ENCODE measurements around the gene IPPK. TPM values are rescaled to one million over a fixed set of nuclear protein-coding genes. Genes with fewer than 3 reads are reported as not detected.

The IPPK gene
- total and polyA plus RNA-seq, 12 donors: 5.2 to 17.8 (median 8.3) TPM

GRCh38 chr9:92645041-92645440 is 24.9 kb downstream of the IPPK start:
- Histone ChIP-seq H3K9me3 (peaks cover 0 to 20% (median 0%) of the 10 kb centered on the region in 11 donors), H3K4me3 (no peak overlapping the region), H3K27me3 (no peaks in the 10 kb centered on the region), H3K4me1 (no peaks in the 10 kb centered on the region), H3K27ac (no peak overlapping the region), H3K36me3 (peaks cover 0 to 99% (median 68%) of the 10 kb centered on the region in 9 donors)
- no peak for DNase-seq
- no peak for TF ChIP-seq CTCF (IDR thresholded peaks at IDR 0.05)
- 95 to 97% methylated on average over 4 of the region's 4 CpGs for WGBS, 2 donors
- intact Hi-C loops (cut with DNase I): no loop called here
- no peak for ATAC-seq

- WGBS, 2 donors: 89 to 92% methylated on average over 7 of the region's 7 CpGs
- Histone ChIP-seq H3K9me3 (peaks cover 0 to 20% (median 0%) of the 10 kb centered on the region in 11 donors), H3K4me3 (no peak overlapping the region), H3K36me3 (peaks cover 0 to 100% (median 71%) of the 10 kb centered on the region in 9 donors), H3K27ac (no peak overlapping the region), H3K27me3 (no peaks in the 10 kb centered on the region), H3K4me1 (no peaks in the 10 kb centered on the region)
- intact Hi-C loops (cut with DNase I): no loop called here
- no peak for ATAC-seq
- DNase-seq: no peak
- no peak for TF ChIP-seq CTCF (IDR thresholded peaks at IDR 0.05)
Observed at GRCh38 chr9:92644278-92644677, 25.7 kb downstream of the IPPK start.

GRCh38 chr9:92642564-92642963 is 27.4 kb downstream of the IPPK start:
- H3K27me3 ChIP-seq: no peaks in the 10 kb centered on the region
- 96% methylated on average over 7 of the region's 7 CpGs for whole genome bisulfite sequencing, 2 donors
- H3K9me3 ChIP-seq: peaks cover 0 to 20% (median 0%) of the 10 kb centered on the region in 11 donors
- no peak overlapping the region for H3K27ac ChIP-seq
- H3K36me3 ChIP-seq: peaks cover 0 to 100% (median 69%) of the 10 kb centered on the region in 9 donors
- TF ChIP-seq CTCF (IDR thresholded peaks at IDR 0.05): no peak
- H3K4me1 ChIP-seq: no peaks in the 10 kb centered on the region
- no peak overlapping the region for H3K4me3 ChIP-seq
- ATAC-seq (no peak), DNase-seq (no peak)
- intact Hi-C loops (cut with DNase I): no loop called here

- no peak for DNase-seq
- 92 to 94% methylated on average over 8 of the region's 8 CpGs for WGBS, 2 donors
Observed at GRCh38 chr9:92642041-92642451, 27.9 kb downstream of the IPPK start.

More at GRCh38 chr9:92642041-92642451, 27.9 kb downstream of the IPPK start:
- H3K4me3 ChIP-seq: no peak overlapping the region
- no peak for ATAC-seq
- TF ChIP-seq CTCF (IDR thresholded peaks at IDR 0.05): no peak
- intact Hi-C loops (cut with DNase I): no loop called here
- H3K27me3 ChIP-seq: no peaks in the 10 kb centered on the region
- peaks cover 0 to 100% (median 69%) of the 10 kb centered on the region in 9 donors for H3K36me3 ChIP-seq
- H3K4me1 ChIP-seq: no peaks in the 10 kb centered on the region
- no peak overlapping the region for H3K27ac ChIP-seq
- H3K9me3 ChIP-seq: peaks cover 0 to 20% (median 0%) of the 10 kb centered on the region in 11 donors

Data from heart right ventricle (tissue), 16 donors.